Liver (tissue), 3 donors: ENCODE results near the gene EFCAB14.

ENCODE experiments used
- MAX ChIP-seq: IDR thresholded peaks from 2 replicates; pipeline ENCODE4 v1.6.1; 2016; ENCODE audit warnings: antibody characterized with exemption
- TAF1 ChIP-seq: conservative IDR thresholded peaks from 2 replicates; pipeline ENCODE4 v1.6.1; 2016; ENCODE audit warnings: antibody characterized with exemption, mild to moderate bottlenecking
- YY1 ChIP-seq: IDR thresholded peaks from 2 replicates; pipeline ENCODE4 v1.6.1; 2016; ENCODE audit warnings: antibody characterized with exemption, mild to moderate bottlenecking
- TF ChIP-seq, protein P1 (sequence below): fragments of 150-350 bp; IDR thresholded peaks from 2 replicates; pipeline ENCODE4 v1.5.1; 2017; ENCODE audit warnings: improper control_type of control experiment, low read depth, low read length; ENCODE audit not compliant: missing input control
- TF ChIP-seq, protein P2 (sequence below): IDR thresholded peaks from 2 replicates; pipeline ENCODE4 v1.6.1; 2016; ENCODE audit warnings: antibody characterized with exemption
- donor health status: healthy.
- donor health status: healthy.

DNA sequence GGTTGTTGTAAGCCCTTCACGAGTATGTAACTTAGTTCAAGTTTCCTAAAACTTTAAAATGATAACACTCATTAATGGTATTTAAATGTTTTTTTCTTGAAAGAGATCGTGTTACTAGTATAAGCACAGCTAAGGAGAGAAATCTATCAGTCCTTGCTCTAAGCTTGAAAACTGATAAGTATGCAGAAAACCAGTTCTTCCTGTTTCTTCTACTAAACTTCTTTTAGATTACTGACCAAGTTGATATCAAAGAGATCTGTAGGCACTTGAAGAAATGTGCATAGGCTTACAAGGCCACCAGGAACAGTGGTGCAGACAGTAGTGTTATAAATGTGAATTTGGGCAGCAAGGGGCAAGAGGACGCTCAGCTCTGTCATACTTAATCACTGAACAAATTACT is 3.9 kb downstream of the EFCAB14 start:
- TF ChIP-seq YY1 (no peak), MAX (no peak), TAF1 (no peak)
- TF ChIP-seq, protein P1, sequence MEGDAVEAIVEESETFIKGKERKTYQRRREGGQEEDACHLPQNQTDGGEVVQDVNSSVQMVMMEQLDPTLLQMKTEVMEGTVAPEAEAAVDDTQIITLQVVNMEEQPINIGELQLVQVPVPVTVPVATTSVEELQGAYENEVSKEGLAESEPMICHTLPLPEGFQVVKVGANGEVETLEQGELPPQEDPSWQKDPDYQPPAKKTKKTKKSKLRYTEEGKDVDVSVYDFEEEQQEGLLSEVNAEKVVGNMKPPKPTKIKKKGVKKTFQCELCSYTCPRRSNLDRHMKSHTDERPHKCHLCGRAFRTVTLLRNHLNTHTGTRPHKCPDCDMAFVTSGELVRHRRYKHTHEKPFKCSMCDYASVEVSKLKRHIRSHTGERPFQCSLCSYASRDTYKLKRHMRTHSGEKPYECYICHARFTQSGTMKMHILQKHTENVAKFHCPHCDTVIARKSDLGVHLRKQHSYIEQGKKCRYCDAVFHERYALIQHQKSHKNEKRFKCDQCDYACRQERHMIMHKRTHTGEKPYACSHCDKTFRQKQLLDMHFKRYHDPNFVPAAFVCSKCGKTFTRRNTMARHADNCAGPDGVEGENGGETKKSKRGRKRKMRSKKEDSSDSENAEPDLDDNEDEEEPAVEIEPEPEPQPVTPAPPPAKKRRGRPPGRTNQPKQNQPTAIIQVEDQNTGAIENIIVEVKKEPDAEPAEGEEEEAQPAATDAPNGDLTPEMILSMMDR = no peak
- TF ChIP-seq, protein P2, sequence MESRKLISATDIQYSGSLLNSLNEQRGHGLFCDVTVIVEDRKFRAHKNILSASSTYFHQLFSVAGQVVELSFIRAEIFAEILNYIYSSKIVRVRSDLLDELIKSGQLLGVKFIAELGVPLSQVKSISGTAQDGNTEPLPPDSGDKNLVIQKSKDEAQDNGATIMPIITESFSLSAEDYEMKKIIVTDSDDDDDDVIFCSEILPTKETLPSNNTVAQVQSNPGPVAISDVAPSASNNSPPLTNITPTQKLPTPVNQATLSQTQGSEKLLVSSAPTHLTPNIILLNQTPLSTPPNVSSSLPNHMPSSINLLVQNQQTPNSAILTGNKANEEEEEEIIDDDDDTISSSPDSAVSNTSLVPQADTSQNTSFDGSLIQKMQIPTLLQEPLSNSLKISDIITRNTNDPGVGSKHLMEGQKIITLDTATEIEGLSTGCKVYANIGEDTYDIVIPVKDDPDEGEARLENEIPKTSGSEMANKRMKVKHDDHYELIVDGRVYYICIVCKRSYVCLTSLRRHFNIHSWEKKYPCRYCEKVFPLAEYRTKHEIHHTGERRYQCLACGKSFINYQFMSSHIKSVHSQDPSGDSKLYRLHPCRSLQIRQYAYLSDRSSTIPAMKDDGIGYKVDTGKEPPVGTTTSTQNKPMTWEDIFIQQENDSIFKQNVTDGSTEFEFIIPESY = no peak
